ENCODE results near the gene IFIT5.

GRCh38 chr10:89421018-89421476 lies 6.7 kb downstream of the IFIT5 start:
- TF ChIP-seq CTCF (optimal IDR thresholded peaks at IDR 0.05 in 1 of 3, IDR thresholded peaks at IDR 0.05 in 1 of 3, conservative IDR thresholded peaks at IDR 0.05 in 1 of 3; ENCODE audit: extremely low read depth in 1 of 3, insufficient read depth in 2 of 3, low read length in 3 of 3) (no peak), EZH2 (IDR thresholded peaks at IDR 0.05; ENCODE audit: low read length) (no peak)
